HCT116 (cell line): Measurements from ENCODE around the gene NPW. TPM values are rescaled to one million over a fixed set of nuclear protein-coding genes. Genes with fewer than 3 reads are reported as not detected.
A peak's percentile ranks its signal among the peaks of the same experiment; 100 is the strongest.

ENCODE experiments used
- ATAC-seq: fragments of 200-7000 bp; cut with Tn5 transposase; 2 replicates; pipeline ENCODE4 v1.9.1; 2020; ENCODE audit warnings: mild to moderate bottlenecking, moderate library complexity
- BruUV-seq: library from RNA; stranded (reverse); fragments of 400-500 nt; replicated peaks from 2 replicates; lab custom pipeline; 2021; lab: Mats Ljungman, UMichigan
- CTCF ChIA-PET: fragments of 300-600 bp; sonication (Branson Sonifier 250); formaldehyde crosslinking; loops from one replicate; lab custom pipeline; 2021; ENCODE audit warnings: antibody characterized with exemption; lab: Charles Lee
- POLR2A ChIA-PET: fragments of 300-600, 350-600 bp; sonication (Branson Sonifier 250); formaldehyde crosslinking; loops from one replicate; lab custom pipeline; 2021; ENCODE audit warnings: antibody characterized with exemption; lab: Charles Lee
- RAD21 ChIA-PET, 2 experiments: fragments of 300-600 bp; sonication (Branson Sonifier 250); formaldehyde crosslinking; loops; one replicate each; lab custom pipeline; 2023; ENCODE audit warnings: low total read pairs in 2 of 2; ENCODE audit not compliant: uncharacterized antibody in 2 of 2, unreplicated experiment in 2 of 2, low non-redundant PET in 1 of 2; lab: Charles Lee
- DNase-seq: peaks from one replicate; pipeline ENCODE4 v3.0.0-alpha.2; 2010; ENCODE audit warnings: low read depth, low spot score
- H2AFZ ChIP-seq: fragments of 200-600 bp; shearing (Covaris generic), sonication (generic); 2 replicates; pipeline ENCODE4 v1.6.1; 2017; ENCODE audit warnings: low read depth, mixed run types, mixed read lengths, antibody characterized with exemption, low read length; ENCODE audit not compliant: poor library complexity, severe bottlenecking
- H3K27ac ChIP-seq: 2 replicates; pipeline ENCODE4 v1.5.1; 2012; ENCODE audit warnings: low read depth, low read length
- H3K27me3 ChIP-seq: fragments of 200-600 bp; sonication (generic); 2 replicates; pipeline ENCODE4 v1.6.1; 2016; ENCODE audit warnings: mixed run types, low read length, mixed read lengths; ENCODE audit not compliant: insufficient read depth
- H3K36me3 ChIP-seq, 2 experiments: fragments of 200-500 bp in 1 of 2; fragments of 200-600 bp in 1 of 2; sonication (Bioruptor generic) in 1 of 2; sonication (generic) in 1 of 2; 2 replicates each; pipeline versions ENCODE4 v1.5.1 to v1.6.1; 2014 to 2016; ENCODE audit warnings: low read length in 2 of 2, inconsistent platforms in 1 of 2, mixed read lengths in 1 of 2, mixed run types in 1 of 2; ENCODE audit not compliant: insufficient read depth in 2 of 2, control insufficient read depth in 1 of 2
- H3K4me1 ChIP-seq, 2 experiments: fragments of 200-600 bp in 1 of 2; sonication (generic) in 1 of 2; 2 replicates each; pipeline versions ENCODE4 v1.5.1 to v1.6.1; 2012 to 2017; ENCODE audit warnings: low read length in 2 of 2, inconsistent platforms in 1 of 2, mild to moderate bottlenecking in 1 of 2, mixed read lengths in 1 of 2, mixed run types in 1 of 2, moderate library complexity in 1 of 2; ENCODE audit not compliant: insufficient read depth in 2 of 2, control insufficient read depth in 1 of 2
- H3K4me2 ChIP-seq: fragments of 200-600 bp; sonication (generic); 2 replicates; pipeline ENCODE4 v1.6.1; 2017; ENCODE audit warnings: mixed run types, low read length, mixed read lengths
- H3K4me3 ChIP-seq, 2 experiments: fragments of 200-600 bp in 1 of 2; sonication (generic) in 1 of 2; replicated peaks in 1 of 2; 2 replicates each; pipeline ENCODE4 v1.5.1; 2011 to 2016; ENCODE audit warnings: low read length in 2 of 2, control low read depth in 1 of 2, low read depth in 1 of 2, mild to moderate bottlenecking in 1 of 2, mixed read lengths in 1 of 2, mixed run types in 1 of 2
- H3K79me2 ChIP-seq: fragments of 200-600 bp; sonication (generic); 2 replicates; pipeline ENCODE4 v1.6.1; 2017; ENCODE audit warnings: mild to moderate bottlenecking, mixed run types, low read length, moderate library complexity, mixed read lengths; ENCODE audit not compliant: insufficient read depth
- H3K9ac ChIP-seq: fragments of 200-600 bp; sonication (generic); 2 replicates; pipeline ENCODE4 v1.6.1; 2016; ENCODE audit warnings: low read length, mixed read lengths
- H3K9me2 ChIP-seq: fragments of 200-600 bp; sonication (generic), shearing (Covaris generic); 2 replicates; pipeline ENCODE4 v1.6.1; 2017; ENCODE audit warnings: mixed run types, mild to moderate bottlenecking, moderate library complexity; ENCODE audit not compliant: insufficient read depth
- H3K9me3 ChIP-seq, 2 experiments: fragments of 200-500 bp in 1 of 2; fragments of 200-600 bp in 1 of 2; sonication (Bioruptor generic) in 1 of 2; sonication (generic) in 1 of 2; 2 replicates each; pipeline ENCODE4 v1.6.1; 2014 to 2017; ENCODE audit warnings: low read length in 2 of 2, mixed read lengths in 2 of 2, inconsistent platforms in 1 of 2, low read depth in 1 of 2, mild to moderate bottlenecking in 1 of 2, mixed run types in 1 of 2, moderate library complexity in 1 of 2; ENCODE audit not compliant: control insufficient read depth in 1 of 2, insufficient read depth in 1 of 2
- H4K20me1 ChIP-seq: fragments of 200-600 bp; sonication (generic), shearing (Covaris generic); 2 replicates; pipeline ENCODE4 v1.6.1; 2017; ENCODE audit warnings: mixed run types, mild to moderate bottlenecking, moderate library complexity; ENCODE audit not compliant: insufficient read depth
- EGR1 ChIP-seq: IDR thresholded peaks from 2 replicates; pipeline ENCODE4 v1.6.1; 2012; ENCODE audit warnings: low read depth
- ELF1 ChIP-seq: IDR thresholded peaks from 2 replicates; pipeline ENCODE4 v1.6.1; 2012; ENCODE audit warnings: low read depth, borderline replicate concordance
- EZH2phosphoT487 ChIP-seq: fragments of 200-600 bp; IDR thresholded peaks from 2 replicates; pipeline ENCODE4 v1.6.1; 2018; ENCODE audit warnings: antibody characterized with exemption, borderline replicate concordance
- FOSL1 ChIP-seq: IDR thresholded peaks from 2 replicates; pipeline ENCODE4 v1.6.1; 2012; ENCODE audit warnings: low read depth
- JUND ChIP-seq: IDR thresholded peaks from 2 replicates; pipeline ENCODE4 v1.6.1; 2012
- POLR2A ChIP-seq: IDR thresholded peaks from 2 replicates; pipeline ENCODE4 v1.7.0; 2011; ENCODE audit warnings: borderline replicate concordance; ENCODE audit not compliant: insufficient read depth, insufficient read length; ENCODE audit errors: extremely low read depth
- POLR2AphosphoS5 ChIP-seq: IDR thresholded peaks from 2 replicates; pipeline ENCODE4 v1.6.1; 2011; ENCODE audit warnings: mild to moderate bottlenecking, low read depth, low read length, moderate library complexity
- RAD21 ChIP-seq: IDR thresholded peaks from 2 replicates; pipeline ENCODE4 v1.6.1; 2012; ENCODE audit warnings: low read depth, mild to moderate bottlenecking
- REST ChIP-seq: IDR thresholded peaks from 2 replicates; pipeline ENCODE4 v1.6.1; 2012; ENCODE audit warnings: low read depth
- SIN3A ChIP-seq: IDR thresholded peaks from 2 replicates; pipeline ENCODE4 v1.6.1; 2012; ENCODE audit warnings: low read depth
- SRF ChIP-seq: IDR thresholded peaks from 2 replicates; pipeline ENCODE4 v1.6.1; 2012; ENCODE audit warnings: low read depth
- YY1 ChIP-seq: IDR thresholded peaks from 2 replicates; pipeline ENCODE4 v1.6.1; 2011; ENCODE audit warnings: low read length, low read depth, moderate library complexity, mild to moderate bottlenecking; ENCODE audit not compliant: insufficient replicate concordance; ENCODE audit errors: extremely low read depth
- ZFX ChIP-seq: fragments of 450-650 bp; IDR thresholded peaks from 2 replicates; pipeline ENCODE4 v1.6.1; 2017
- ZNF274 ChIP-seq: fragments of 200-500 bp; sonication (Bioruptor generic); IDR thresholded peaks from 2 replicates; pipeline ENCODE4 v1.6.1; 2014; ENCODE audit warnings: mild to moderate bottlenecking, low read depth, low read length, inconsistent platforms
- intact Hi-C: fragments of 100-400 bp; cut with micrococcal nuclease; formaldehyde crosslinking; loops from 2 replicates; pipeline ENCODE4 v1.10.0; 2022
- total RNA-seq: library from RNA; stranded (reverse); gene quantifications from one replicate; pipeline ENCODE4 v1.2.1, GENCODE V29; 2021; ENCODE audit not compliant: unreplicated experiment

NPW gene
- total RNA-seq, 1 experiment from 2014 or later = 226 TPM

- TF ChIP-seq EZH2phosphoT487 = no peak
- no peak for TF ChIP-seq SRF
- TF ChIP-seq FOSL1 = no peak
- peak; percentile 100 for TF ChIP-seq YY1
Measured at GRCh38 chr16:1971796-1972489, 47.6 kb upstream of the NPW start, which contains the start of gene TBL3 (continued).

- CTCF ChIA-PET = no interaction called here
- H3K36me3 ChIP-seq = peaks cover 0 to 35% of the 10 kb centered on the region in 2 experiments; a peak in 2 of 4 replicates
- BruUV-seq = TSS peak; percentile 47
- H3K4me3 ChIP-seq = peak overlapping the region; percentile 75 to 96
- TF ChIP-seq POLR2AphosphoS5 (no peak), JUND (no peak), EGR1 (no peak), ZFX (no peak), SIN3A (no peak), FOSL1 (no peak), REST (no peak), ELF1 (no peak), ZNF274 (no peak), RAD21 (no peak), YY1 (no peak), POLR2A (no peak)
- H4K20me1 ChIP-seq = no peaks in the 10 kb centered on the region
- H3K27ac ChIP-seq = peak overlapping the region; percentile 95
- peak overlapping the region; percentile 98 for H3K4me2 ChIP-seq
- peaks cover 37% of the 10 kb centered on the region for H3K79me2 ChIP-seq
- DNase-seq (no peak), ATAC-seq (peak; percentile 37)
- intact Hi-C loops = no loop called here
- RAD21 ChIA-PET = no interaction called here
- no peaks in the 10 kb centered on the region for H3K27me3 ChIP-seq
- H3K9me2 ChIP-seq = no peaks in the 10 kb centered on the region
- H3K4me1 ChIP-seq = peaks cover 7 to 18% of the 10 kb centered on the region in 2 experiments
- POLR2A ChIA-PET = interaction anchor here (1.1 to 4.0 kb wide), 3 partner anchors 11 to 183 kb away, joined by 4 to 21 read pairs (median 5); partner anchors contain the start of gene TRAF7
- H3K9ac ChIP-seq = peak overlapping the region; percentile 98
- no peak overlapping the region for H2AFZ ChIP-seq
- H3K9me3 ChIP-seq = no peaks in the 10 kb centered on the region
Measured at GRCh38 chr16:1972490-1972877, 47.1 kb upstream of the NPW start.
